ENCODE measurements around the gene GFOD2. TPM values are rescaled to one million over a fixed set of nuclear protein-coding genes. Genes with fewer than 3 reads are reported as not detected.

The GFOD2 gene
- total and polyA plus RNA-seq, 2 of the 8 experiments (the other 6 are each of a cell fraction or from before 2014, with no cell fraction given) = 21.4 to 33.2 TPM

DNA sequence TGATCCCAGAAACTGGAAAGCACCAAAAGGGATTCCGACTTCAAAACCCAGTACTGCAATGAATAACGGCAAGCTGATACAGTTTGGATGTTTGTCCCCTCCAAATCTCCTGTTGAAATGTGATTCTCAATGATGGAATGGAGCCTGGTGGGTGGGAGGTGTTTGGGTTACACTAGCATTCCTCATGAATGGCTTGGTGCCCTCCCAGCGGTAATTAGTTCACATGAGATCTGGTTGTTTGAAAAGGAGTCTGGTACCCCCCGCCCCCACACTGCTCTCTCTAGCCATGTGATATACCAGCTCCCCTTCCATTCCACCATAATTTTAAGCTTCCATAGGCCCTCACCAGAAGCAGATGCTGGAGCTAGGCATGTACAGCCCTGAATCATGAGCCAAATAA lies 47.2 kb upstream of the GFOD2 start:
- TF ChIP-seq RXRA (IDR thresholded peaks at IDR 0.05; ENCODE audit: insufficient read depth, low read depth, low read length) (no peak), ZNF274 (IDR thresholded peaks at IDR 0.05; ENCODE audit: borderline replicate concordance, extremely low read depth, low read length) (no peak), FOSL1 (IDR thresholded peaks at IDR 0.05; ENCODE audit: insufficient read depth, low read depth, low read length) (no peak)
- Histone ChIP-seq H2BK5ac (ENCODE audit: low read depth, low read length) (no peak overlapping the region), H4K5ac (ENCODE audit: insufficient read length, low read depth, low read length) (no peak overlapping the region), H4K8ac (ENCODE audit: extremely low read depth, insufficient read depth, low read length) (no peak overlapping the region), H3K27ac (ENCODE audit: low read depth, low read length) (no peak overlapping the region; the same call in 1 of the 2 replicates), H3K4me1 (replicated peaks in 1 of 4; ENCODE audit: control insufficient read depth in 3 of 4, insufficient read depth in 4 of 4, low read length in 3 of 4) (no peaks in the 10 kb centered on the region), H3K23me2 (ENCODE audit: low read depth, low read length) (no peaks in the 10 kb centered on the region), H3K9ac (replicated peaks in 1 of 4; ENCODE audit: extremely low read depth in 1 of 4, low read depth in 3 of 4, low read length in 3 of 4) (no peak overlapping the region), H2BK120ac (replicated peaks; ENCODE audit: low read depth, low read length) (no peak overlapping the region), H3K56ac (replicated peaks; ENCODE audit: insufficient read length, low read depth, low read length) (no peak overlapping the region), H3K27me3 (replicated peaks in 1 of 4; ENCODE audit: control insufficient read depth in 3 of 4, extremely low read depth in 1 of 4, insufficient read depth in 3 of 4, low read length in 3 of 4) (no peaks in the 10 kb centered on the region), H2BK20ac (ENCODE audit: low read length) (no peak overlapping the region), H3K9me3 (ENCODE audit: insufficient read depth in 2 of 2, low read depth in 1 of 2, low read length in 1 of 2) (no peaks in the 10 kb centered on the region), H3K18ac (ENCODE audit: extremely low read depth, low read length) (no peak overlapping the region), H3K79me1 (ENCODE audit: low read depth, low read length) (no peaks in the 10 kb centered on the region; the same call in 1 of the 2 replicates), H3K36me3 (ENCODE audit: control insufficient read depth in 2 of 4, insufficient read depth in 4 of 4, low read length in 3 of 4) (no peaks in the 10 kb centered on the region), H2AK5ac (ENCODE audit: low read depth, low read length) (no peak overlapping the region), H4K20me1 (replicated peaks in 1 of 2; ENCODE audit: control insufficient read depth in 1 of 2, insufficient read depth in 2 of 2, low read length in 2 of 2) (peaks cover 0 to 7% of the 10 kb centered on the region in 2 experiments), H3K4me3 (ENCODE audit: extremely low read depth in 1 of 4, insufficient read depth in 2 of 4, low read depth in 3 of 4, low read length in 4 of 4) (no peak overlapping the region), H3K79me2 (ENCODE audit: control insufficient read depth in 1 of 2, insufficient read depth in 2 of 2, low read length in 2 of 2) (no peaks in the 10 kb centered on the region), H2BK12ac (ENCODE audit: low read depth, low read length) (no peak overlapping the region), H3K4ac (replicated peaks; ENCODE audit: insufficient read length, low read depth, low read length) (no peak overlapping the region), H3K23ac (ENCODE audit: insufficient read length) (no peak overlapping the region), H3K14ac (ENCODE audit: insufficient read length) (no peak overlapping the region), H2AFZ (ENCODE audit: low read length) (no peak overlapping the region), H2BK15ac (ENCODE audit: low read length) (no peak overlapping the region), H3K4me2 (ENCODE audit: insufficient read depth in 1 of 2, low read depth in 2 of 2, low read length in 2 of 2) (no peak overlapping the region), H4K91ac (replicated peaks; ENCODE audit: insufficient read length, low read length) (no peak overlapping the region)
- CTCF ChIA-PET (ENCODE audit: partially characterized antibody) = interaction anchor here (1.0 to 1.8 kb wide), 4 partner anchors 94 to 244 kb away, joined by 3 to 6 read pairs (median 3); no protein-coding TSS in a partner anchor
- DNase-seq (ENCODE audit: low read depth in 1 of 2, low spot score in 2 of 2) = no peak
- POLR2A ChIA-PET (ENCODE audit: partially characterized antibody) = interaction anchor here (1.1 kb wide), 1 partner anchor 40 kb away, joined by 3 read pairs; the partner anchor contains the start of genes RANBP10 and TSNAXIP1
- WGBS, 2 experiments (ENCODE audit: extremely low coverage in 1 of 2, insufficient coverage in 1 of 2, insufficient read length in 1 of 2, insufficient replicate concordance in 2 of 2, low coverage in 1 of 2, low lambda C conversion rate in 2 of 2, missing lambda C conversion rate in 1 of 2) = 87% methylated on average over 4 of the region's 4 CpGs; no CpG with 5 or more reads in 1 of the 2 experiments
- no peak for FAIRE-seq

Measured in H1 (cell line).